A549 (cell line): ENCODE measurements around the gene SBNO2. TPM values are rescaled to one million over a fixed set of nuclear protein-coding genes. Genes with fewer than 3 reads are reported as not detected.

Experiments
- ATAC-seq, 2 experiments: fragments of 200-7000 bp in 1 of 2; fragments of >200 bp in 1 of 2; cut with Nextera tagmentation in 1 of 2; cut with Tn5 transposase in 1 of 2; 3 replicates each; pipeline versions ENCODE4 v1.8.0 to v1.9.1; 2018 to 2020; ENCODE audit warnings: mild to moderate bottlenecking in 1 of 2, moderate library complexity in 1 of 2
- CTCF ChIA-PET: fragments of 300-600 bp; sonication (Branson Sonifier 250); formaldehyde crosslinking; extraction: SDS; loops from one replicate; lab custom pipeline; 2021; ENCODE audit warnings: antibody characterized with exemption, inconsistent platforms; lab: Yijun Ruan, JAX
- POLR2A ChIA-PET: fragments of 350-600 bp; formaldehyde crosslinking; extraction: SDS; loops from one replicate; lab custom pipeline; 2021; ENCODE audit warnings: antibody characterized with exemption, inconsistent platforms; lab: Yijun Ruan, JAX
- DNase-seq, 2 experiments: peaks; one replicate each; pipeline versions ENCODE4 v3.0.0 to v3.0.0-alpha.2; 2011 to 2016; ENCODE audit warnings: low read depth in 1 of 2, low spot score in 1 of 2
- FAIRE-seq: peaks from 2 replicates; lab custom pipeline; 2011; peaks lifted over from hg19 to GRCh38; lab: Jason Lieb, UNC
- H3K27ac ChIP-seq, 2 experiments: fragments of >200 bp; sonication (Bioruptor Twin); formaldehyde crosslinking; 3 replicates each; pipeline ENCODE4 v1.5.1; 2016 to 2017
- H3K4me1 ChIP-seq: fragments of >200 bp; sonication (Bioruptor Twin); formaldehyde crosslinking; 3 replicates; pipeline ENCODE4 v1.6.1; 2016
- H3K4me2 ChIP-seq: fragments of >200 bp; sonication (Bioruptor Twin); formaldehyde crosslinking; 3 replicates; pipeline ENCODE4 v1.6.1; 2016
- H3K4me3 ChIP-seq: fragments of >200 bp; sonication (Bioruptor Twin); formaldehyde crosslinking; 3 replicates; pipeline ENCODE4 v1.5.1; 2016
- H3K9me3 ChIP-seq: fragments of >200 bp; sonication (Bioruptor Twin); formaldehyde crosslinking; 3 replicates; pipeline ENCODE4 v1.6.1; 2016
- BCL3 ChIP-seq: fragments of >200 bp; sonication (Bioruptor Twin); formaldehyde crosslinking; IDR thresholded peaks from 3 replicates; pipeline ENCODE4 v1.6.1; 2016
- CBX2 ChIP-seq: fragments of 200-600 bp; sonication (generic); IDR thresholded peaks from 2 replicates; pipeline ENCODE4 v1.6.1; 2016; ENCODE audit warnings: low read depth, mild to moderate bottlenecking, borderline replicate concordance
- CBX8 ChIP-seq: fragments of 200-600 bp; sonication (generic); IDR thresholded peaks from 2 replicates; pipeline ENCODE4 v1.6.1; 2016
- CHD2 ChIP-seq: fragments of 150-350 bp; IDR thresholded peaks from 2 replicates; pipeline ENCODE4 v1.6.1; 2014; ENCODE audit warnings: low read length; ENCODE audit not compliant: partially characterized antibody
- CTCF ChIP-seq: fragments of >200 bp; sonication (Bioruptor Twin); formaldehyde crosslinking; IDR thresholded peaks from 3 replicates; pipeline ENCODE4 v1.5.1; 2016
- ELK1 ChIP-seq: fragments of 150-350 bp; IDR thresholded peaks from 2 replicates; pipeline ENCODE4 v1.6.1; 2014; ENCODE audit warnings: low read depth, mild to moderate bottlenecking, low read length
- EP300 ChIP-seq, 2 experiments: fragments of >200 bp; sonication (Bioruptor Twin); formaldehyde crosslinking; IDR thresholded peaks; 2 replicates in 1 of 2; 3 replicates in 1 of 2; pipeline ENCODE4 v1.6.1; 2016 to 2017
- FOXS1 ChIP-seq: fragments of 250-450 bp; sonication (Bioruptor Pico); IDR thresholded peaks from 2 replicates; pipeline ENCODE4 v1.5.0; 2020; ENCODE audit warnings: mild to moderate bottlenecking, moderate library complexity
- HDAC2 ChIP-seq: fragments of 200-600 bp; sonication (generic); IDR thresholded peaks from 2 replicates; pipeline ENCODE4 v1.6.1; 2016
- HEYL ChIP-seq: fragments of 250-450 bp; sonication (Bioruptor Pico); IDR thresholded peaks from 2 replicates; pipeline ENCODE4 v1.8.0; 2021; ENCODE audit warnings: mild to moderate bottlenecking, moderate library complexity
- MAZ ChIP-seq: fragments of 150-350 bp; IDR thresholded peaks from 2 replicates; pipeline ENCODE4 v1.6.1; 2014; ENCODE audit warnings: antibody characterized with exemption, low read depth, low read length, borderline replicate concordance
- PHF8 ChIP-seq: fragments of 200-600 bp; sonication (generic); IDR thresholded peaks from 2 replicates; pipeline ENCODE4 v1.6.1; 2016; ENCODE audit warnings: low read depth, mild to moderate bottlenecking, antibody characterized with exemption, moderate library complexity, borderline replicate concordance
- POLR2A ChIP-seq: IDR thresholded peaks from 2 replicates; pipeline ENCODE4 v1.6.1; 2012; ENCODE audit warnings: mild to moderate bottlenecking, low read length
- POLR2AphosphoS2 ChIP-seq: conservative IDR thresholded peaks from 2 replicates; pipeline ENCODE4 v1.6.1; 2012; ENCODE audit warnings: low read length, improper control_type of control experiment, inconsistent platforms
- RAD21 ChIP-seq, 2 experiments: fragments of >200 bp in 1 of 2; sonication (Bioruptor Twin) in 1 of 2; formaldehyde crosslinking in 1 of 2; IDR thresholded peaks in 1 of 2; conservative IDR thresholded peaks in 1 of 2; 2 replicates in 1 of 2; 3 replicates in 1 of 2; pipeline ENCODE4 v1.6.1; 2012 to 2018; ENCODE audit warnings: inconsistent platforms in 1 of 2
- SREBF2 ChIP-seq: fragments of 450-650 bp; IDR thresholded peaks from 2 replicates; pipeline ENCODE4 v1.6.1; 2014; ENCODE audit warnings: mild to moderate bottlenecking, moderate library complexity
- ZC3H11A ChIP-seq: fragments of 450-650 bp; IDR thresholded peaks from 2 replicates; pipeline ENCODE4 v1.6.1; 2014; ENCODE audit warnings: antibody characterized with exemption, mild to moderate bottlenecking
- WGBS: methylation state at CpG from one replicate; pipeline ENCODE4 v1.1.6; 2017; ENCODE audit errors: missing lambda C conversion rate; 5-methylcytosine and 5-hydroxymethylcytosine counted together
- polyA plus RNA-seq, 4 experiments: library from polyadenylated mRNA; depleted of rRNA in 3 of 4; stranded (reverse); fragments of >200 nt; fragmentation: RNase III in 1 of 4; extraction: RNeasy Plus Mini Kit Qiagen cat#74134 plus additional on column Dnase treatment in 1 of 4; gene quantifications; 2 replicates in 3 of 4; 3 replicates in 1 of 4; pipeline ENCODE4 v1.2.3, GENCODE V29; 2011 to 2017

The SBNO2 gene
- polyA plus RNA-seq, 2 of the 4 experiments (the other 2 are of a cell fraction), result 6.8 to 27.0 TPM

DNA sequence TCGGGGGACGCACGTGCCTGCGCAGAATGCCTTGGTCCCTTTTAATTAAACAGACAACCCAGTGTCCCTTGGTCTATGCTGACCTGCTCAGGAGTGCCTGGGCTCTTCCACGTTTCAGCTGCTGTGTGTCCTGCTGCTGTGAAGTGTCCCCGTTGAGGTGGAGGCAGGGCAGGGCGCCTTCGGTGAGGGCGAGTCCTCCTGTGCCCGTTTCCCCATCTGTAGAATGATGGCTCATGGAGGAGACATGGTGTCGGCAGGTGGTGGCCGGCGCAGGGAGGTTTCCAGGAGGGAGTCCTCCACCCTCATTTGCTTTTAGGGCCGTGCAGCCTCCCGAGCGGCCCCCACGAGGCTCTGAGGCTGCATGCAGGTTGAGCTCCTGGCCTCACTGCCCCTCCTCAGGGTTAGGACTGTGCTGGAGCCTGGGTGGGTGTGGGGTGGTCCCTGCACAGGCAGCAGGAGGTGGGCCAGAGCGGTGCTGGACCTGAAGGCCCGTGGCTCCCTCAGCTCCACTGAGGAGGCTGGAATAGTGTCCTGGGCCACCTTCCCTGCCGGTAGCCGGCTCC, 40.3 kb upstream of the SBNO2 start:
- FAIRE-seq, result no peak
- WGBS, result 94% methylated on average over 15 of the region's 21 CpGs
- H3K4me2 ChIP-seq, result no peak overlapping the region
- no peak for DNase-seq
- H3K27ac ChIP-seq, result peak overlapping the region in 1 of 2 experiments; percentile 48; a peak in 1 of 6 replicates
- H3K4me1 ChIP-seq, result peaks cover 24% of the 10 kb centered on the region
- no peaks in the 10 kb centered on the region for H3K9me3 ChIP-seq
- CTCF ChIA-PET, result interaction anchor here (0.6 to 1.7 kb wide), 6 partner anchors 11 to 230 kb away, joined by 3 to 5 read pairs (median 4); partner anchors contain the start of gene WDR18
- POLR2A ChIA-PET, result no interaction called here
- TF ChIP-seq RAD21 (conservative IDR thresholded peaks at IDR 0.05 in 1 of 2, IDR thresholded peaks at IDR 0.05 in 1 of 2) (no peak), CTCF (no peak), SREBF2 (no peak), HDAC2 (no peak), POLR2A (no peak), FOXS1 (CRISPR knock-in tag) (no peak), CBX2 (no peak), ZC3H11A (no peak), CHD2 (no peak), PHF8 (no peak), MAZ (no peak), POLR2AphosphoS2 (no peak), HEYL (CRISPR knock-in tag) (no peak)
- H3K4me3 ChIP-seq, result no peak overlapping the region
- no peak for ATAC-seq

DNA sequence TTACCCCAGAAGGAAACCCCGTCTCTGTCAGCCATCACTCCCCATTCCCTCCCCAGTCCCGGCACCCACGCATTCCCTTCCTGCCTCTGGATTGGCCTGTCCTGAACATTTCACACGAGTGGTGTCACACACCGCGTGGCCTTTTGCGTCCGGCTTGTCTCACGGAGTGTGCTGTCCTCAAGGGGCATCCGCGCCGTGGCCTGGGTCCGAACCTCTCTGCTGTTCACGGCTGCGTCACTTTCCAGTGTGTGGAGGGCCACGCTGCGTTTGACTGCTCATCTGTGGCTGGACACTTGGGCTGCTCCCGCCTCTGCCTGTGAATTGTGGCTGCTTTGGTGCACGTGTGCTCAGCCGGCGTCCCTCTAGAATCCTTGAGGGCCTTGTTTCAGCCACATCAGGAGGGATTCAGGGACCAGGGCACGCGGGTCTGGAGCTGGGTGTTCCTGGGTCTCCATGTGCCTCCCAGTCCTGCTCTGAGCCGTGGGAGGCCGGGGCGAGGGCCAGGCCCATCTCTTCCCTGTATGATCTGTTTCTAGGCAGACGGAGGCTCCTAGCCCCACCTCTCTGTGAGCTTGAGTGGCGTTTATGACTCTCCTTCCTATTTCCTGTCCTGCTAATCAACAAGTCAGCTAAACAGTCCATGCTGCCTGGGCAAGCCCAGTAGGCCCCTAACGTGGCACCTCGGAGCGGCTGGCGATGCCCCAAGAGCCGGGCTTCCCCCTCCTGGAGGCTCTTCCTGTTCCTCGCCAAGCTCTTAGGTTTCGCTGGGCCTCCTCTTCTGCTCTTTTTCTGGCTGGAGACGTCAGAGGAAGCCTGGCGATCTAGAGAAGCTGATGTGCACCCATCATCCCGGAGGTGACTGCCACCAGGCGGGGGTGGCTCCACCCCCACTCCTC, 39.6 kb upstream of the SBNO2 start:
- Histone ChIP-seq H3K9me3 (no peaks in the 10 kb centered on the region), H3K4me1 (peaks cover 30% of the 10 kb centered on the region), H3K4me2 (no peak overlapping the region), H3K27ac (no peak overlapping the region; a peak in 1 of 6 replicates), H3K4me3 (no peak overlapping the region)
- 89% methylated on average over 27 of the region's 39 CpGs for whole genome bisulfite sequencing
- FAIRE-seq (no peak), ATAC-seq (no peak), DNase-seq (no peak)
- ChIA-PET CTCF (interaction anchor here (0.6 to 1.7 kb wide), 6 partner anchors 12 to 100 kb away, joined by 3 to 5 read pairs (median 4); no protein-coding TSS in a partner anchor), POLR2A (no interaction called here)
- TF ChIP-seq SREBF2 (no peak), CHD2 (no peak), EP300 (IDR thresholded peaks at IDR 0.05) (no peak), BCL3 (no peak), ELK1 (no peak), POLR2AphosphoS2 (no peak), HDAC2 (no peak), CBX2 (no peak), CBX8 (no peak), HEYL (CRISPR knock-in tag) (no peak)
- TF ChIP-seq, all 56 proteins: peak for 0
